ENCODE data around the gene RASAL2. TPM values are rescaled to one million over a fixed set of nuclear protein-coding genes. Genes with fewer than 3 reads are reported as not detected.

RASAL2 gene
- total RNA-seq, 4 donors from 2014 or later = 26.0 to 51.4 (median 31.0) TPM

- H3K4me3 ChIP-seq (ENCODE audit: low read depth, poor library complexity, severe bottlenecking) = no peak overlapping the region
- intact Hi-C loops (cut with DNase I; ENCODE audit: low total_unique reads) = no loop called here
- TF ChIP-seq CTCF (IDR thresholded peaks at IDR 0.05) (no peak), POLR2A (IDR thresholded peaks at IDR 0.05) (no peak)
- no peak for DNase-seq (ENCODE audit: low spot score in 2 of 2)
Observed at GRCh38 chr1:178232108-178232507, 138.2 kb downstream of the RASAL2 start.

GRCh38 chr1:178232949-178233348 lies 139.0 kb downstream of the RASAL2 start:
- no peak overlapping the region for H3K4me3 ChIP-seq (ENCODE audit: low read depth, poor library complexity, severe bottlenecking)
- intact Hi-C loops (cut with DNase I; ENCODE audit: low total_unique reads) = no loop called here
- 77 to 85% methylated on average over 3 of the region's 3 CpGs for whole genome bisulfite sequencing, 2 donors
- TF ChIP-seq CTCF (IDR thresholded peaks at IDR 0.05) (no peak), POLR2A (IDR thresholded peaks at IDR 0.05) (no peak)
- DNase-seq (ENCODE audit: low spot score in 2 of 2) = no peak

- no peak overlapping the region for H3K4me3 ChIP-seq (ENCODE audit: low read depth, poor library complexity, severe bottlenecking)
- 93 to 98% methylated on average over 2 of the region's 2 CpGs for WGBS, 2 donors
- no peak for DNase-seq (ENCODE audit: low spot score in 2 of 2)
- TF ChIP-seq POLR2A (IDR thresholded peaks at IDR 0.05) (no peak), CTCF (IDR thresholded peaks at IDR 0.05) (no peak)
- intact Hi-C loops (cut with DNase I; ENCODE audit: low total_unique reads) = no loop called here
Observed at GRCh38 chr1:178237121-178237520, 143.2 kb downstream of the RASAL2 start.

GRCh38 chr1:178238722-178239510 lies 145.0 kb downstream of the RASAL2 start:
- intact Hi-C loops (cut with DNase I; ENCODE audit: low total_unique reads) = no loop called here
- TF ChIP-seq POLR2A (IDR thresholded peaks at IDR 0.05) = no peak
- no peak for TF ChIP-seq CTCF (IDR thresholded peaks at IDR 0.05)
- 19 to 37% methylated on average over 1 of the region's 1 CpG for WGBS, 2 donors
- DNase-seq (ENCODE audit: low spot score in 2 of 2) = no peak
- no peak overlapping the region for H3K4me3 ChIP-seq (ENCODE audit: low read depth, poor library complexity, severe bottlenecking)

- intact Hi-C loops (cut with DNase I; ENCODE audit: low total_unique reads) = no loop called here
- TF ChIP-seq CTCF (IDR thresholded peaks at IDR 0.05) (no peak), POLR2A (IDR thresholded peaks at IDR 0.05) (no peak)
- WGBS, 2 donors = 81 to 93% methylated on average over 1 of the region's 1 CpG
- no peak for DNase-seq (ENCODE audit: low spot score in 2 of 2)
- H3K4me3 ChIP-seq (ENCODE audit: low read depth, poor library complexity, severe bottlenecking) = no peak overlapping the region
Observed at GRCh38 chr1:178241057-178241456, 147.2 kb downstream of the RASAL2 start.

- intact Hi-C loops (cut with DNase I; ENCODE audit: low total_unique reads) = no loop called here
- TF ChIP-seq CTCF (IDR thresholded peaks at IDR 0.05) = no peak
- TF ChIP-seq POLR2A (IDR thresholded peaks at IDR 0.05) = no peak
- H3K4me3 ChIP-seq (ENCODE audit: low read depth, poor library complexity, severe bottlenecking) = no peak overlapping the region
- DNase-seq (ENCODE audit: low spot score in 2 of 2) = no peak
Observed at GRCh38 chr1:178241837-178242236, 147.9 kb downstream of the RASAL2 start.
